Stimulated activated CD8-positive, alpha-beta memory T cell treated with anti-CD3 and anti-CD28 coated beads, Interleukin-12 subunit alpha, Interleukin-12 subunit beta, amount 100 ng/mL, for 24 hours (primary cell): ENCODE results near the gene RSBN1L.
"Not testable (repeated sequence)": the region's sequence is repeated elsewhere in the genome, so short reads cannot be mapped to it uniquely, and the experiment has no call there.

ENCODE experiments used
- DNase-seq: peaks from one replicate; pipeline ENCODE4 v3.0.0-alpha.2; 2020; ENCODE audit errors: extremely low read depth

Gene RSBN1L

DNA sequence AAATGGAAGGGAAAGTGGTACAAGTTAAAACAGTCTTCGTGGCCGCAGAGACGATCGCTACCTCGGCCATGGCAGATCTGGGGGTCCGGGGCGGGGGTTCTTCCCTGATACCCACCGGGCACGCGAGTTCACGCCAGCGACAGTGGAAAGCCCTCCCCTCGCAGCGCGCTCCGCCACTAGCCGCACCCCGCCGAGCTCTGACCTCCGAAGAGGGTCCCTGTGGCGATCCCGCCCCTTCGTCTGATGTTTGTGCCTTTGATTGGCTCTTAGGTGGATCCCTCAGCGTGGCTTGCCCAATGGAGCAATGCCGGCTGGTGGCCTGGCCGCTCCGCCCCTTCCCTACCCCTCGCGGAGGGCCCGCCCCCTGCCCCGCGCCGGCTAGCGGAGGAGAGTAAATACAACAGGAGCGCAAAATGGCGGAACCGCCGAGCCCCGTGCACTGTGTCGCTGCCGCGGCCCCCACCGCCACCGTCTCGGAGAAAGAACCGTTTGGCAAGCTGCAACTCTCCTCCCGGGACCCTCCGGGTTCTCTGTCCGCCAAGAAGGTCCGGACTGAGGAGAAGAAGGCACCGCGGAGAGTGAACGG, at the start of gene RSBN1L:
TSS of gene RSBN1L (plus strand) at position 403 of the 586 bp plus-strand sequence. CDS start at position 414, 11 bp downstream.
- peak; percentile 92 for DNase-seq

DNA sequence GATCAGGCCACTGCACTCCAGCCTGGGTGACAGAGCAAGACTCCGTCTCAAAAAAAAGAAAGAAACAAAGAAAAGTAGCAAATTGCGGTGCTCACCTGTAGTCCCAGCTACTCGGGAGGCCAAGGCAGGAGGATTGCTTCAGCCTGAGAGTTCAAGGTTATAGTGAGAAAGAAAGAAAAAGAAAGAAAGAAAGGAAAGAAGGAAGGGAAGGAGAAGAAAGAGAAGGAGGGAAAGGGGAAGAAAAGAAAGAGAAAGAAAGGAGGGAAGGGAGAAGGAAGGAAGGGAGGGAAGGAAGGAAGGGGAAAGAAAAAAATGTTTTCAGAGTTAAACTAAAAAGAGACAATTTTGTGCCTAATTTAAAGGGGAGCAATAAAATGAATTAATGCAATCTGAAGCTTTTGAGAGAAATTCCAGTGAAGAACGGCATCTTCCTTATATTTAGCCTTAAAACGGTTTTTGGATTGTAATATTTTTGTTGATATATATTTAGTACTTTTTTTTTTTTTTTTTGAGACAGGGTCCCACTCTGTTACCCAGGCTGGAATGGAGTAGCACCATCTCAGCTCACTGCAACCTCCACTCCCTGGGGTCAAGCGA, 47.4 kb upstream of the RSBN1L start:
- no peak for DNase-seq

DNA sequence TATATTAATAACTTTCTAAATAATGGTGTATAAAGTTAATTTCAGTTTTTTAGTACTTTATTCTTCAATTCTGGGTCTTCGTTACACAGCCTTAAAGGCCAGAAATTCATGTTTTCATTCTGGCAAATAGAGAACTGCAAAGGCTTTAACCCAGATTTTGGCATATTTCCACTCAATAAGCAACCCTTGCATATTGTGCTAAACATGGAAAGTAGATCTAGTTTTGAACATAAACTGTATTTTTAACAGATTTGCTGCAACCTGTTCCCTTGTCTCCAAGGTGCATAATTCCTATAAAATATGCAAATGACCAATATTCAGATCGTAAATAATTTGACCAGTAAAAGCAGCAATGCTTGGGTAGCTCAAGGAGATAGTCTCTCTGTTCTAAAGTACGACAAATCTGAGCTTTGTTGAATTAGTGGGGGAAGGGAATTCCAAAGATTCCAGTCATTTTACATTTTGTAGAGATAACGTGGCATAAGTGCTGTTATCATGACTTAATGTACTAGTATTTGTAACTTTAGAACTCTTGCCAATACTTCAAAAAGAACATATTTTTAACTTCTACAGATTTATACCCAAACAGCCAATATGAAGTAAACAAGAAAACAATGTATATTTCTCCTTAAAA, 46.4 kb upstream of the RSBN1L start:
- no peak for DNase-seq

DNA sequence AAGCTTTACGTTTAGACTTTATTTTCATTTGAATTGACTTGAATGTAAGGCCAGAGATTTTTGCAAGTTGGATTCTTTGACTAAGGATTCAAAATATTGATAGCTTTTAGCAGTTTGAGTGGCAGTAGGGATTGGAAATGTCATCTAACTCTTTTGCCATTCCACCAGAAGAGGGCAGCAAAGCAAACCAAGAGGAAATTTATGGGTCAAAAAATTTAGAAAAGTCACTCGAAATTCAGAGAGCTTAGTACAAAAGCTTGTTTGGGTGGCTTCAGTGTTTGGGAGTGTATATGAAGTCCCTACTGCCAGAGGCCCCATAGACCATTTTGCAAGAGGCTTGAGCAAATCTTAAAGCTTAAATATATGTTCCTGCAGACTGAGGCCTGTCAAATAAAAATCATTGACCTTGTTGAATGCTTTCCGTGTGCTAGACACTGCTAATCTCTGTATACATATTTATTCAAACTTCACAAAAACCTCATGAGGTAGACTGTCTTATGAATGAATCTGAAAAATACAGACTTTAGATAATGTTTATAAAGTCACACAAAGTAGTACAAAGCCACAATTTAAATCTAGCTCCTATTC, 44.6 kb upstream of the RSBN1L start:
- no peak for DNase-seq

DNA sequence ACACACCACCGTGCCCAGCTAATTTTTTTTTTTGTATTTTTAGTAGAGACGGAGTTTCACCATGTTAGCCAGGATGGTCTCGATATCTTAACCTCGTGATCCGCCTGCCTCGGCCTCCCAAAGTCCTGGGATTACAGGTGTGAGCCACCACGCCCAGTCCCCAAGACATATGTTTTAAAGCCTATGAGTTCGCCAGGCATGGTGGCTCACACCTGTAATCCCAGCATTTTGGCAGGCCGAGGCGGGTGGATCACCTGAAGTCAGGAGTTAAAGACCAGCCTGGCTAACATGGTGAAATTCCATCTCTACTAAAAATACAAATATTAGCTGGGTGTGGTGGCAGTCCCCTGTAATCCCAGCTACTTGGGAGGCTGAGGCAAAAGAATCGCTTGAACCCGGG, 43.4 kb upstream of the RSBN1L start:
- DNase-seq = not testable (repeated sequence)

DNA sequence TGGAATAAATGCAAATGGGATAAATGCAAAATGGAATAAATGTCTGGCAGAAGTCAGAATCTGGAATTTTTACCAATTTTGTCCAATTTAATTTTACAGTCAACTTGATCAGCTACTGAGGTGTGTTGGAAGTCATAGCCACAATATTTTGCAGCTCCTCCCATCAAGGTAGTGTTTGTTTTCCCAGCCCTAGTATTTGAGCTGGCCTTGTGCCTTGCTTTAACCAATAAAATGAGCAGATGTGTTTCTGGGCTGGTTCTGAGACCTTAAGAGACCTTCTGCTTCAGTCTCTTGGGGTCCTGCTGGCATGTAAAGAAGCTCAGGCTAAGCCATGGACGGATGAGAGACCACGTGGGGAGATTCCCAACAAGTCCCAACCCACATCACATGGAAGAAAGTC, 42.7 kb upstream of the RSBN1L start:
- DNase-seq = no peak

DNA sequence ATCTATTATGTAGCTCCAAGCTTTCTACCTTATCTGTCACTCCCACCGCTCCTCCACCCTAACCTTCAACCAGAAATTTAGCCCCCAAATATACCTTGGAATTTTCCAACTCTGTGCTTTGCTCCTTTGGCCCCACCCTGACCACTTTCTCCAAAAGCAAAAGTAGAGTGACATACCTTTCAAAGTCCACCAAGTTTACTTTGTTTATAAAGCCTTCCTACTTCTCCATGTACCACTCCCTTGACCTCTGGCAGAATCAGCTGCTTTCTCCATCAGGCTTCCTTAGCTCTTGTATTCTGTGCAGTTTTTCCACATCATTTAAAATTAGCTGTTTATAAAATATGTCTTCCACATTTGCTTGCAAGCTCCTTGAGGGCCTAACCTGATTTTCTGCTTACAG, 40.9 kb upstream of the RSBN1L start:
- DNase-seq = no peak

DNA sequence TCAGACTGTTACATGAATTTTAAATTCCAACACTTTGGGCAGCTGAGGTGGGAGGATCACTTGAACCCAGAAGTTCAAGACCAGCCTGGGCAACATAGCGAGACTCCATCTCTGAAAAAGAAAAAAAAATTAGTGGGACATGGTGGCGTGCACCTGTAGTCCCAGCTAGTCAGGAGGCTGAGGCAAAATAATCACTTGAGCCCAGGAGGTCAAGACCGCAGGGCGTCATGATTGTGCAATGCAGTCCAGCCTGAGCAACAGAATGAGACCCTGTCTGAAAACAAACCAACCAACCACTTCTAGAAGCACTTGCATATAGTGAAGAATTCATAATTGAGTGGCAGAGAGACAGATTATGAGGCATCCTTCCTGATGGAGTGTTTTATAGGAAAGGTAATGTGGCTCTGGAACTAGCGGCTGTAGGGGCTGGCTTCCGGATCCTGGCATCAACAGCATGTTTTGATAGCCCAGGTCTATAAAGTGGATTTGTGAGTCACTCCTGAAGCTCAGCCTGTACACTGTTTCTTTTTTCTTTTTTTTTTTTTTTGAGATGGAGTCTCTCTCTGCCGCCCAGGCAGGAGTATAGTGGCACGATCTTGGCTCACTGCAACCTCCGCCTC, 40.3 kb upstream of the RSBN1L start:
- no peak for DNase-seq

DNA sequence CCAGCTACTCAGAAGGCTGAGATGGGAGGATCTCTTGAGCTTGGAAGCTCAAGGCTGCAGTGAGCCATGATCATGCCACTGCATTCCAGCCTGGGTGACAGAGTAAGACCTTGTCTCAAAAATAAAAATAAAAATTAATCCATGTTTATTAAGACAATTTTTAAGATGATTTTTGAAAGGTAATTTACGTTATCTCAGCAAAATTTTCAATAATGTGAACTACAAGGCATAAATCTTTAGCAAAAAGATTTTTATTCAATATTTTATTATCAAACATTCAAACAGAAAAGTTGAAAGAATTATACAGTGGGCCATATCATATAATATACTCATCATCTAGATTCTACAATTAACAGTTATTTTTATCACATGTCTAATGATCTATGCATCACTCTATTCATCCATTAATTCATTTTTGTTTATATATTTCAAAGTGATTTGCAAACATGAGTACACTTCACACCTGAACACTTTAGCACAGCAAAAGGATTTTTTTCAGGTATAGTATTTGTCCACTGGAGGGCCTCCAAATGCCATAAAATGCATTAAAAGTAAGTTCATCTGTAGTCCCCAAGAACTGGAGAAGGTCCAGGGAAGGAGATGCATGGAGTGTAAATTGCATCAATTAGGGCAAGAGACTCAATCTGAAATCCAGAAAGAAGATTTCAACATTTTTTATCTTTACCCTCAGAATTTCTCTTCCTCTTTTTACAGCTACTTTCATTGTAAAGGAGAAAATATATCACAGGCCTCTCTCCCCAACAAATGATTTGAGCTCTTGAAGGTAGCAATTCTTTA, 38.6 kb upstream of the RSBN1L start:
- DNase-seq = no peak

DNA sequence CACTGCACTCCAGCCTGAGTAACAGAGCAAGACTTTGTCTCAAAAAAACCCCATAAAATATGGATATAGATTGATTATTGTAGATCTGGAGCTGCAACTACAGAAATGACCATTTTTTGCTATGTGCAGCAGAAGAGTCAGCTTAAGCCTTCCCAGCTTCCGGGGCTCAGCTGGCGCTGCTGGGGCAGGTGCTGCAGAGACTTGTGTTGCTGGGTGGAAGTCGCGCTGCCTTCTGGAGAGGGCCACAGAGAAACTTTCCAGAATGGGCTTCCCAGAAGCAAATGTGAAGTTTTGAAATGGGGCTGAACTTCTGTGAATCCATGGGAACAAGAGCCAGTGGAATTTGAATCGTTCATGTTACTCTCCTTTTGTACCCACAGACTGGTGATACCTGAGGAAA, 37.3 kb upstream of the RSBN1L start:
- DNase-seq = no peak

DNA sequence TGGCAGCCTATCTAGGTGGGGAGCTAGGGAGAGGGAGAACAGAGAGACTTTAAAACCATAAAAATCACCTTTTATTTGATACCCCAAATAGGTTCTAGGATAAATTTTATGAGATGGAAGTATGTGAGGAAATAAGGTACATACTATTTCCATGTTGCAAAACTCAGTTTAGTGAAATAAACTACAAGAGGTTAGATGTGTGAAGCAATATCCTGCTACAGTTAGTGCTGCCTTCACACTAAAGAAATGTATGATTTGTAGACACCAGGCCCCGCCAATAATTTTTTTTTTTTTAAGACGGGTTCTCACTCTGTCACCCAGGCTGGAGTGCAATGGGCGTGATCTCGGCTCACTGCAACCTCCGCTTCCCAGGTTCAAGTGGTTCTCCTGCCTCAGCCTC, 34.4 kb upstream of the RSBN1L start:
- DNase-seq = no peak

DNA sequence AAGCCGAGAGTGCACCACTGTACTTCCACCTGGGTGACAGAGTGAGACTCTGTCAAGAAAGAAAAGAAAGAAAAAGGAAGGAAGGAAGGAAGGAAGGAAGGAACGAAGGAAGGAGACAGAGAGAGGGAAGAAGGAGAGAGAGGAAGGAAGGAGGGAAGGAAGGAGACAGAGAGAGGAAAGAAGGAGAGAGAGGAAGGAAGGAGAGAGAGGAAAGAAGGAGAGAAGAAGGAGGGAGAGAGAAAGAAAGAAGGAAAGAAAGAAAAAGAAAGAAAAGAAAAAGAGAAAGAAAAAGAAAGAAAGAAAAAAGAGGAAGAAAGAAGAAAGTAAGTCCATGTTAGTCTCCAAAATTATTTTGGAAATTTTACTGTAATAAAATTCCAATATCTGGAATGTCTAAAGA, 33.4 kb upstream of the RSBN1L start:
- DNase-seq = no peak

DNA sequence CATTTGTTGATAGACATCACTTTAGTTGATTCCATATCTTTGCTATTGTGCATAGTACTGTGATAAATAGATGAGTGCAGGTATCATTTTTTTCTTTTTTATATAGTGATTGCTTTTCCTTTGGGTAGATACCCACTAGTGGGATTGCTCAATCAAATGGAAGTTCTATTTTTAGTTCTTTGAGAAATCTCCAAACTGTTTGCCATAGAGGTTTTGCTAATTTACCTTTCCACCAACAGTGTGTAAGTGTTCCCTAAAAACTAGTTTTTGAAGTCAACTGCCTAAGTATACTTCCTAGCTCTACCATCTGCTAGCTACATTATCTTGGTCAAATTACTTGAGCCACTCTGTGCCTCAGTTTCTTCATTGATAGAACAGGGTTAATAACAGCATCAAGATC, 31.5 kb upstream of the RSBN1L start:
- DNase-seq = no peak

DNA sequence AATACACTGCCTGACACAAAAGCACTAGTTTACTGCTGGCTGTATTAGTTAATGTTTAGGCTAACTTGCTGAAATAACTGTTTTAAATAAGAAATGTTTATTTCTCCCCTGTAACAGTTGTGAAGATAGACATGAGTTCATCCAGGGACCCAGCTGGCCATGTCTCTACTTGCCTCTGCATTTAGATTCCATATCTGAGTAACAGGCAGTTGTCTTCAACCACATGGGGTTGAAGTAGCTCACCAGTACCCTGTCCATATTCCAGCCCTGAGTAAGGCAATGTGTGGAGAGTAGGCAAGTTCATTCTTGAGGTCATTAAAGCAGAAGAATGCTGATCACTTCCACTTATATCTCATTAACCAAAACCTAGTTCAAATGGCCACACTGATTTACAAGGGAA, 31.1 kb upstream of the RSBN1L start:
- DNase-seq = no peak

DNA sequence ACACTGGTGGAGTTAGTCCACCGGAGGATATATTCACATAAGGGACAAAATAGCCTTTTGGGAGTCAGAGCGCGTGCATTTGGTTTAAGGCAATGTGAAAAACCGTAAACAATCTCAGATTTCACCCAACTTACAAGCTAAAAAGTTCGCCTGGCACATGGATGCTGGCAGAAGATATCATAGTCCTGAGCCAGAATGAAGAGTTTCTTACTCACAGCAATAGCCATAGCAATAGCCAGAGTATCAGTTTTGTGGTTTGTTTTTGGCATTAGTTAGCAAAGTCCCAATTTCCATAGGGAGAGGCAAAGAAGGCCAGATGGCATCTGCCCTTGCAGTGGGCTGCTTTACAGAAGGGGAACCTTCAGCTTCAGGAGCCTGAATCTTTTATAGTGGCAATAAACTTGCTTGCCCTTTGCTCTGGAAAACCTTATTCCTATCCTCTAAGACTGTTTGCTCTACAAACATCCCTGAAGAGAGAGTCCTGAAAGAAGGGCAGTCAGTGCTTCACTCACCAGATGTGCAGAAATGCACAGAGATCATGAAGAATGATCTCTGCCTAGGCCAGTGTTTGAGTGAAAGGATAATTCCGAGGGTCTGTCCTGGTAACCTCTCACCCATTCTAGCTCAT, 28.7 kb upstream of the RSBN1L start:
- no peak for DNase-seq

DNA sequence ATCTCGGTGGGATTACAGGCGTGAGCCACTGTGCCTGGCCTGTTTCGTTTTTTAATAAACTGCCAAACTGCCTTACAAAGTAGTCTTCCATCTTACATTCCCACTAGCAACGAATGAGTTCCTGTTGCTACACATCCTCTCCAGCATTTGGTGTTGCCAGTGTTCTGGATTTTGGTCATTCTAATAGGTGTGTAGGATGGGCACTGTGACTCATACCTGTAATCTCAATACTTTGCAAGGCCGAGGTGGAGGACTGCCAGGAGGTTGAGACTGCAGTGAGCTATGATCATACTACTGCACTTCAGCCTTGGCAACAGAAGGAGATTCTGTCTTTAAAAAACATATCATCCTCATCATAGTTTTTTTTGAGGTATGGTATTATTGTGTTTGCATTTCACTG, 21.4 kb upstream of the RSBN1L start:
- no peak for DNase-seq

DNA sequence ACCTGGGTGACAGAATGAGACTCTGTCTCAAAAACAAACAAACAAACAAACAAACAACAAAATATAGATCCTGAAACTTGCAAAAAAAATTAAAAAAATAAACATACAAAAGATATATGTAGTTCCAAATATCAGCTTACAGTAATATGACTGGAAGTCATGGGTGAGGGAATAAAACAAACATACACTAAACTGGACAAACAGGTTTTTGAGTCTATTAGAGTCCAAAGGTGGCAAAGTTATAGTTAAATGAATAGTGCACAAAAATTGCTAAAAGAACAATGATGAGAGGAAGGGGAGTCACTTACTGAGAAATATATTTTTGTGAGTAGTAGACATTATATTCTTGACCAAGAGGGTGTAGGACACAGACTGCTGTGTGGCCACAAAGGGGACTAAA, 16.7 kb upstream of the RSBN1L start:
- DNase-seq = no peak

DNA sequence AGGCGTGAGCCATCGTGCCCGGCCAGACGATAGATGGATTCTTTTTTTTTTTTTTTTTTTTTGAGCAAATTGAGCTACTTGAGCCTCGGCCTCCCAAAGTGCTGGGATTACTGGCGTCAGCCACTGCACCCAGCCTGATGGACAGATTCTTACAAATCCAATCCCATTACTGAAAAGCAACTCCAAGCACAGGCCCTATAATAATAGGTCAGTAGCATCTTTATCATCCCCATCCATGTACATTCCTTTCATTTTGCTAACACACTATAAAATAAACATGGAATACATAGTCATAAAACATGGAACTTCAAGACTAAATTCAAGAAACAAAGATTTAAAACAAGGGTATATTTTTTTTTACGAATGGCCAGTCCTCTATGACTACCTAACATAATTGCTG, 16.0 kb upstream of the RSBN1L start:
- no peak for DNase-seq

DNA sequence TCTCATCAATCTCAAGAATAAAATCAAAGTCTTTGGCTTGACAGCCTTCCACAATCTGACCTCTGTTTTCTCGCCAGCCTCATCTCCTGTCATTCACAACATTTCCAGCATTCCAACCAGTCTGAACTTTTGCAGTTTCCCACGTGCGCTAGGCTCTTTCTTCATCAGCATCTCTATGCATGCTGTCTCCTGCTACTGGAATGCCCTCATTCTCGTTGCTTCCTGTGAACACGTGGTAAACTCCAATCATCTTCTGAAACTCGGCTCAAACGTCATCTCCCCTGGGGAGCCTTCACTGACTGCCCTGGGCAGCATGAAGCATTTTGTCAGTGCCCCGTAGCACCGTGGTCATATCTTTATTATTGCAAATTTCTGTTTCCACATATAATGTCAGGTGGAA, 12.2 kb upstream of the RSBN1L start:
- DNase-seq = no peak

DNA sequence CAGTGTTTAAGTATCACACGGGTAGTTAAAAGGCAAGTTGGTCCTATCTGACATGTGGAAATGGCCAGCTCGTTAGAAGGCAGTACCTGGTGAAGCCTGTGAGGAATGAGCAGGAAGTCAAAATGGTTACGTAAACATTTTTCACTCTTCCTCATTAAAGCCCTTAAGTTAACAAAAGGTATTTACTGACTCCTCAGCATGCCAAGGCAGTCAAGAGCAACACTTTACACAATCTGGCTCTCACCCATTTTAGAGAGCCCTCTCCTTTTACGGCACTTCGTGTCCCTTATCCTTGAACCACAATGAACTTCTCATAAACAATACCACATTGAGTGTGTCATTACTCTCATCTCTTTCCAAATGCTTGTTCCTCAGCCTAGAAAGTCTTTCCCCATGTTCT, 11.0 kb upstream of the RSBN1L start:
- DNase-seq = no peak

DNA sequence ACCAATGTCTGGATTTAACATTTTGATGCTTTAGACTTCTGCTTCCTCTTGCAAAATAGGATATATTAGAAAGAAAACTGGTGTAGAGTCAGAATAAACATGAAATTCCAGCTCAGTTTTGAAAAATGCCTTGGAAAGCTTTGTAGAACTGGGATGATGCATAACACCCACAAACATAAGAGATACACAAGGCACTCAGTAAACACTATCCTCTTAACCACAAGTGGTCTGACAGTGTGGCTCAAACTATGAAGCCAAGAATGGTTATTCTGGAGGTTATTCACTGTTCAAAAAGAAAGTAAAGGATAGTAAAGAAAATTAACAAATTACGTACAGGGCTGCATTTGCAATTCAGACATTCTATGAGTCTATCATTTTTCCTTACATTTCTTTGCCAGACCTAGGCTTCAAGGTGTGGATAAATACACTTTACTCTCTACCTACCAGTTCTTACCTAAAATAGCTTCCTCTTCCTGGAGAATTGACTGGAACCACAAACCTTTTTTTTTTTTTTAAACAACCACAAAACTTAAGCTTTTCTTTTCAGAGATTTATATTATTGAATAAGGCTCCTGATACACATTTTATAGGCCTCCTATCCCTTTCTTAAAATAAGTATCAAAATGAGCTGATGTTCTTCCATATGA, 9.0 kb upstream of the RSBN1L start:
- DNase-seq = no peak
